ENCODE data around the gene A2M.
A peak's percentile ranks its signal among the peaks of the same experiment; 100 is the strongest.

GRCh38 chr12:9049520-9050133 is 66.1 kb downstream of the A2M start:
- TF ChIP-seq EZH2phosphoT487 (IDR thresholded peaks at IDR 0.05; ENCODE audit: low read length), result no peak
- peak; percentile 55 for TF ChIP-seq CTCF (IDR thresholded peaks at IDR 0.05; ENCODE audit: low read length)
